ENCODE data around the gene WFDC10A.
"Not testable (repeated sequence)": the region's sequence is repeated elsewhere in the genome, so short reads cannot be mapped to it uniquely, and the experiment has no call there.

DNA sequence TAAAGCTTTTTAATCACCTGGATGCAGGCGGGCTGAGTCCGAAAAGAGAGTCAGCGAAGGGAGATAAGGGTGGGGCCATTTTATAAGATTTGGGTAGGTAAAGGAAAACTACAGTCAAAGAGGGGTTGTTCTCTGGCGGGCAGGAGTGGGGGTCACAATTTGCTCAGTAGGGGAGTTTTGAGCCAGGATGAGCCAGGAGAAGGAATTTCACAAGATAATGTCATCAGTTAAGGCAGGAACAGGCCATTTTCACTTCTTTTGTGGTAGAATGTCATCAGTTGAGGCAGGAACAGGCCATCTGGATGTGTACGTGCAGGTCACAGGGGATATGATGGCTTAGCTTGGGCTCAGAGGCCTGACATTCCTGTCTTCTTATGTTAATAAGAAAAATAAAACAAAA lies 45.2 kb upstream of the WFDC10A start:
- not testable (repeated sequence) for TF ChIP-seq CTCF (IDR thresholded peaks at IDR 0.05); ZFX (IDR thresholded peaks at IDR 0.05; ENCODE audit: borderline replicate concordance)
